ENCODE results near the gene CYB561A3. TPM values are rescaled to one million over a fixed set of nuclear protein-coding genes. Genes with fewer than 3 reads are reported as not detected.
"Not testable (repeated sequence)": the region's sequence is repeated elsewhere in the genome, so short reads cannot be mapped to it uniquely, and the experiment has no call there.

CYB561A3 gene
- total RNA-seq, 1 experiment from 2014 or later, result 34.9 TPM

- Histone ChIP-seq H3K27me3 (replicated peaks; ENCODE audit: control insufficient read depth, insufficient read depth, low read length) (no peaks in the 10 kb centered on the region), H3K4me3 (ENCODE audit: low read depth, low read length) (peak overlapping the region; percentile 94), H3K4me1 (no peaks in the 10 kb centered on the region), H3K9me3 (no peaks in the 10 kb centered on the region), H3K36me3 (ENCODE audit: control insufficient read depth, insufficient read depth, low read length) (peaks cover 4% of the 10 kb centered on the region)
- BruUV-seq (replicated peaks), result no TSS peak
- DNase-seq, result peak; percentile 23 to 32
- peak overlapping the region; percentile 99 for H3K4me3 Mint-ChIP-seq (ENCODE audit: unreplicated experiment)
- TF ChIP-seq CTCF (IDR thresholded peaks at IDR 0.05; ENCODE audit: insufficient read depth in 1 of 2, low read depth in 1 of 2, low read length in 1 of 2, severe bottlenecking in 1 of 2, unreplicated experiment in 1 of 2), result peak in 1 of 2 experiments; percentile 32
- peak overlapping the region; percentile 98 for H3K27ac Mint-ChIP-seq (ENCODE audit: unreplicated experiment)
- H3K9me3 Mint-ChIP-seq (ENCODE audit: unreplicated experiment), result no peaks in the 10 kb centered on the region
- no peaks in the 10 kb centered on the region for H3K4me1 Mint-ChIP-seq (ENCODE audit: low read depth, unreplicated experiment)
- intact Hi-C loops (cut with micrococcal nuclease; ENCODE audit: unreplicated experiment), result loop anchor here (1.0 to 2.0 kb wide), 2 partner anchors 31 to 56 kb away; partner anchors contain the start of gene TMEM138
- ChIA-PET POLR2A (interaction anchor here (0.9 to 2.3 kb wide), 6 partner anchors 9 to 60 kb away, joined by 3 to 19 read pairs (median 4); partner anchors contain the start of genes CPSF7, CYB561A3, DDB1 and SDHAF2), CTCF (interaction anchor here (0.7 to 2.8 kb wide), 11 partner anchors 8 to 274 kb away, joined by 3 to 30 read pairs (median 6); partner anchors contain the start of genes DDB1, TKFC and TMEM138)
- peaks cover 40% of the 10 kb centered on the region for H3K36me3 Mint-ChIP-seq (ENCODE audit: insufficient read depth, unreplicated experiment)
- H3K27me3 Mint-ChIP-seq (ENCODE audit: insufficient read depth, unreplicated experiment), result no peaks in the 10 kb centered on the region
Observed at GRCh38 chr11:61392981-61393595, 31.4 kb upstream of the CYB561A3 start.

- Mint-ChIP-seq H3K27me3 (ENCODE audit: insufficient read depth, unreplicated experiment) (no peaks in the 10 kb centered on the region), H3K27ac (ENCODE audit: unreplicated experiment) (no peak overlapping the region), H3K9me3 (ENCODE audit: unreplicated experiment) (no peaks in the 10 kb centered on the region), H3K36me3 (ENCODE audit: insufficient read depth, unreplicated experiment) (peaks cover 20% of the 10 kb centered on the region), H3K4me1 (ENCODE audit: low read depth, unreplicated experiment) (peaks cover 4% of the 10 kb centered on the region), H3K4me3 (ENCODE audit: unreplicated experiment) (no peak overlapping the region)
- no peak for TF ChIP-seq CTCF (IDR thresholded peaks at IDR 0.05; ENCODE audit: insufficient read depth in 1 of 2, low read depth in 1 of 2, low read length in 1 of 2, severe bottlenecking in 1 of 2, unreplicated experiment in 1 of 2)
- no TSS peak for BruUV-seq (replicated peaks)
- no peak for DNase-seq
- Histone ChIP-seq H3K27me3 (replicated peaks; ENCODE audit: control insufficient read depth, insufficient read depth, low read length) (no peaks in the 10 kb centered on the region), H3K9me3 (no peaks in the 10 kb centered on the region), H3K36me3 (ENCODE audit: control insufficient read depth, insufficient read depth, low read length) (peaks cover 4% of the 10 kb centered on the region), H3K4me1 (peaks cover 2% of the 10 kb centered on the region; the same call in 1 of the 2 replicates), H3K4me3 (ENCODE audit: low read depth, low read length) (no peak overlapping the region)
- CTCF ChIA-PET, result no interaction called here
- POLR2A ChIA-PET, result interaction anchor here (0.6 kb wide), 2 partner anchors 14 to 317 kb away, joined by 3 read pairs; no protein-coding TSS in a partner anchor
- intact Hi-C loops (cut with micrococcal nuclease; ENCODE audit: unreplicated experiment), result no loop called here
Observed at GRCh38 chr11:61390161-61390560, 28.5 kb upstream of the CYB561A3 start.

DNA sequence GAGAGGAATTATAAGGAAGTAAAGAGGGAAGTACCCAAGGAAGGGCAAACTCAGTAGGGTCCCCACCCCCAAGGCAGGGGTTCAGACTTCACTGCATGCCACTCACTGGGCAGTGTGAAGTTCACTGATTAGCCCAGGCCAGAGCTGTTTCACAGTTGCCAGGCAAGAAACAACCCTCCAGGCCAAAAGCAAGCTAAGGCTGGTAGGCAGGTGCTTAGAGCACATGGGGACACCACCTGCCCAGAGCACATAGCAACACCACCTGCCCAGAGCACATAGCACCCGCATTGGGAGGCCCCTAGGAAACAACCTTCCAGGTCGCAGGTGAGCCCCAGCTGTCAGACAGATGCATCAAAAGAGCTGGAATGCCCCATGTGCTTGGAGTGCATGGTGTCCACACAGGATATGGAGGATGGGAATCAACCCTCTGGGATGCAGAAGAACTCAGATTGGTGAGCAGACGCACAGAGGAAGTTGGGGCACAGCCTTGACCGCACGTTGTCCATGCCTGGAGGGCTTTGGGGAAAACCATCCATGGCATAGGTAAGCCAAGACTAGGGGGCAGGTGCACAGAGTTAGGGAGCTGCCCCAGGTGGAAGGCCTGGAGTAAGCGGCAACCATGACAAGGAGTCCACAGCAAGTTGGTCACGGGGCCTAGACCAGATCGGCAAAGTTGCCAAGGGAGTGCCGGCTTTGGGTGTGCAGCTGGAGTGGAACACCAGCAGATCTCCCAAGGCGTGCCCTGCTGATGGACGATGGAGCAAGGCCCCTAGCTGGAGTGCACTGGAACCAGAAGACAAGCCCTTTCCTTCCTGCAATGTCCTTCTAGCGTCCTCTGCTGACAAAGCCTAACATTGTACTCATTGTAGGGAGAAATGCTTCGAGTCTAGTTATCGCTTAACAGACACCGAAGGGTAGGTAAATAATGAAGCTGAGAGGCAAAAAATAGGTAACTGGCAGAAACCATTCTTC, 22.9 kb upstream of the CYB561A3 start:
- Histone ChIP-seq H3K27me3 (replicated peaks; ENCODE audit: control insufficient read depth, insufficient read depth, low read length) (no peaks in the 10 kb centered on the region), H3K4me3 (ENCODE audit: low read depth, low read length) (no peak overlapping the region), H3K4me1 (peaks cover 3% of the 10 kb centered on the region; the same call in 1 of the 2 replicates), H3K9me3 (no peaks in the 10 kb centered on the region), H3K36me3 (ENCODE audit: control insufficient read depth, insufficient read depth, low read length) (no peaks in the 10 kb centered on the region)
- H3K27ac Mint-ChIP-seq (ENCODE audit: unreplicated experiment), result no peak overlapping the region
- no peaks in the 10 kb centered on the region for H3K9me3 Mint-ChIP-seq (ENCODE audit: unreplicated experiment)
- ChIA-PET CTCF (interaction anchor here (0.6 to 6.1 kb wide), 10 partner anchors 9 to 183 kb away, joined by 3 to 175 read pairs (median 5); partner anchors contain the start of genes CYB561A3, DDB1, LRRC10B and TKFC), POLR2A (interaction anchor here (0.9 to 2.3 kb wide), 4 partner anchors 22 to 48 kb away, joined by 3 to 8 read pairs (median 6); partner anchors contain the start of genes CPSF7, CYB561A3, SDHAF2 and TMEM138)
- no peaks in the 10 kb centered on the region for H3K36me3 Mint-ChIP-seq (ENCODE audit: insufficient read depth, unreplicated experiment)
- DNase-seq, result peak in 1 of 2 experiments; percentile 47
- no TSS peak for BruUV-seq (replicated peaks)
- no peaks in the 10 kb centered on the region for H3K27me3 Mint-ChIP-seq (ENCODE audit: insufficient read depth, unreplicated experiment)
- intact Hi-C loops (cut with micrococcal nuclease; ENCODE audit: unreplicated experiment), result loop anchor here (1.0 kb wide), 3 partner anchors 22 to 130 kb away; partner anchors contain the start of gene TMEM138
- H3K4me1 Mint-ChIP-seq (ENCODE audit: low read depth, unreplicated experiment), result peaks cover 5% of the 10 kb centered on the region
- peak in 1 of 2 experiments; percentile 44 for TF ChIP-seq CTCF (IDR thresholded peaks at IDR 0.05; ENCODE audit: insufficient read depth in 1 of 2, low read depth in 1 of 2, low read length in 1 of 2, severe bottlenecking in 1 of 2, unreplicated experiment in 1 of 2)
- no peak overlapping the region for H3K4me3 Mint-ChIP-seq (ENCODE audit: unreplicated experiment)

DNA sequence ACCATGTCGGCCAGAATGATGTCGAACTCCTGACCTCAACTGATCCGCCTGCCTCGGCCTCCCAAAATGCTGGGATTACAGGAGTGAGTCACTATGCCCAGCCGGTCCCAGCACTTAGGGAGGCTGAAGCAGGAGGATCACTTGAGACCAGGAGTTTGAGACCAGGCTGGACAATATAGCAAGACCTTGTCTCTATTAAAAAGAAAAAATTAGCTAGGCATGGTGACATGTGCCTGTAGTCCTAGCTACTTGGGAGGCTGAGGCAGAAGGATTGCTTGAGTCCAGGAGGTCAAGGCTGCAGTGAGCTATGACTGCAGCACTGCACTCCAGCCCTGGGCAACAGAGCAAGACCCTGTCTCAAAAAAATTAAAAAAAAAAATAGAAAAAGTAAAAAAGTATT, 22.2 kb upstream of the CYB561A3 start:
- DNase-seq; BruUV-seq (replicated peaks); H3K36me3 ChIP-seq (ENCODE audit: control insufficient read depth, insufficient read depth, low read length); H3K27me3 Mint-ChIP-seq (ENCODE audit: insufficient read depth, unreplicated experiment); H3K4me3 Mint-ChIP-seq (ENCODE audit: unreplicated experiment); H3K9me3 ChIP-seq; H3K4me1 ChIP-seq; H3K36me3 Mint-ChIP-seq (ENCODE audit: insufficient read depth, unreplicated experiment); H3K9me3 Mint-ChIP-seq (ENCODE audit: unreplicated experiment); H3K27ac Mint-ChIP-seq (ENCODE audit: unreplicated experiment); H3K4me1 Mint-ChIP-seq (ENCODE audit: low read depth, unreplicated experiment); intact Hi-C loops (cut with micrococcal nuclease; ENCODE audit: unreplicated experiment); H3K27me3 ChIP-seq (replicated peaks; ENCODE audit: control insufficient read depth, insufficient read depth, low read length); H3K4me3 ChIP-seq (ENCODE audit: low read depth, low read length): not testable (repeated sequence)
- CTCF ChIA-PET, result interaction anchor here (1.8 to 6.1 kb wide), 3 partner anchors 9 to 48 kb away, joined by 6 to 175 read pairs (median 38); partner anchors contain the start of genes CYB561A3, DDB1, TKFC and TMEM138
- POLR2A ChIA-PET, result interaction anchor here (0.9 to 2.3 kb wide), 2 partner anchors 21 to 48 kb away, joined by 4 to 8 read pairs; partner anchors contain the start of genes CYB561A3 and TMEM138
